HepG2 (cell line): ENCODE results near the gene TMEM50B.

Experiments
- TCF7L2 ChIP-seq: IDR thresholded peaks from 2 replicates; pipeline ENCODE4 v1.6.1; 2011; ENCODE audit warnings: mild to moderate bottlenecking, low read depth, low read length, moderate library complexity
- TF ChIP-seq, protein P1 (sequence below): sonication (generic); formaldehyde crosslinking; IDR thresholded peaks from 2 replicates; pipeline ENCODE4 v1.4.0; 2020; ENCODE audit warnings: mild to moderate bottlenecking, missing genetic modification reagents
- TF ChIP-seq, protein P2 (sequence below): sonication (generic); formaldehyde crosslinking; IDR thresholded peaks from 2 replicates; pipeline ENCODE4 v1.5.0; 2020; ENCODE audit warnings: mild to moderate bottlenecking, missing genetic modification reagents, moderate library complexity
- TF ChIP-seq, protein P3 (sequence below): IDR thresholded peaks from 2 replicates; pipeline ENCODE4 v1.6.1; 2016

DNA sequence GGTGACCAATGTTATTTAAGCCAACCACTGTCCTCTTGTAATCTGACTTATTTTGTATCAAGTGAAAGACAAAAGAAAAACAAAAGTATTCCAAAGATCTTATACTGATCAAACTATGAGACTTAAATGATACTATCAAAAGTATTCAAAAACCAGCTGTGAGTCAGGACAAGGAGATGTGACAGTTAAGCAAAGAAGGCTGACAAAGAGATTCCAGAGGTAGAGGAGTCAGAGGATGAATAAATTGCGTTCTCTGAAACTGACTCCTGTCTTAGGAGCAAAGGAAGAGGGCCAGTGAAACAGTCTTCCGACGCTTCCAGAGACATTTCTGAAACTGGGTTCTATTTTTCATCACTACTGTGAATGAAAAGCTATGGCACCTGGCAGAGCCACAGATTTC lies 20.9 kb downstream of the TMEM50B start:
- TF ChIP-seq, protein P1, sequence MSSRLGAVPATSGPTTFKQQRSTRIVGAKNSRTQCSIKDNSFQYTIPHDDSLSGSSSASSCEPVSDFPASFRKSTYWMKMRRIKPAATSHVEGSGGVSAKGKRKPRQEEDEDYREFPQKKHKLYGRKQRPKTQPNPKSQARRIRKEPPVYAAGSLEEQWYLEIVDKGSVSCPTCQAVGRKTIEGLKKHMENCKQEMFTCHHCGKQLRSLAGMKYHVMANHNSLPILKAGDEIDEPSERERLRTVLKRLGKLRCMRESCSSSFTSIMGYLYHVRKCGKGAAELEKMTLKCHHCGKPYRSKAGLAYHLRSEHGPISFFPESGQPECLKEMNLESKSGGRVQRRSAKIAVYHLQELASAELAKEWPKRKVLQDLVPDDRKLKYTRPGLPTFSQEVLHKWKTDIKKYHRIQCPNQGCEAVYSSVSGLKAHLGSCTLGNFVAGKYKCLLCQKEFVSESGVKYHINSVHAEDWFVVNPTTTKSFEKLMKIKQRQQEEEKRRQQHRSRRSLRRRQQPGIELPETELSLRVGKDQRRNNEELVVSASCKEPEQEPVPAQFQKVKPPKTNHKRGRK (CRISPR knock-in tag), result no peak
- no peak for TF ChIP-seq TCF7L2
- TF ChIP-seq, protein P2, sequence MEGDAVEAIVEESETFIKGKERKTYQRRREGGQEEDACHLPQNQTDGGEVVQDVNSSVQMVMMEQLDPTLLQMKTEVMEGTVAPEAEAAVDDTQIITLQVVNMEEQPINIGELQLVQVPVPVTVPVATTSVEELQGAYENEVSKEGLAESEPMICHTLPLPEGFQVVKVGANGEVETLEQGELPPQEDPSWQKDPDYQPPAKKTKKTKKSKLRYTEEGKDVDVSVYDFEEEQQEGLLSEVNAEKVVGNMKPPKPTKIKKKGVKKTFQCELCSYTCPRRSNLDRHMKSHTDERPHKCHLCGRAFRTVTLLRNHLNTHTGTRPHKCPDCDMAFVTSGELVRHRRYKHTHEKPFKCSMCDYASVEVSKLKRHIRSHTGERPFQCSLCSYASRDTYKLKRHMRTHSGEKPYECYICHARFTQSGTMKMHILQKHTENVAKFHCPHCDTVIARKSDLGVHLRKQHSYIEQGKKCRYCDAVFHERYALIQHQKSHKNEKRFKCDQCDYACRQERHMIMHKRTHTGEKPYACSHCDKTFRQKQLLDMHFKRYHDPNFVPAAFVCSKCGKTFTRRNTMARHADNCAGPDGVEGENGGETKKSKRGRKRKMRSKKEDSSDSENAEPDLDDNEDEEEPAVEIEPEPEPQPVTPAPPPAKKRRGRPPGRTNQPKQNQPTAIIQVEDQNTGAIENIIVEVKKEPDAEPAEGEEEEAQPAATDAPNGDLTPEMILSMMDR, result no peak
- TF ChIP-seq, protein P3, sequence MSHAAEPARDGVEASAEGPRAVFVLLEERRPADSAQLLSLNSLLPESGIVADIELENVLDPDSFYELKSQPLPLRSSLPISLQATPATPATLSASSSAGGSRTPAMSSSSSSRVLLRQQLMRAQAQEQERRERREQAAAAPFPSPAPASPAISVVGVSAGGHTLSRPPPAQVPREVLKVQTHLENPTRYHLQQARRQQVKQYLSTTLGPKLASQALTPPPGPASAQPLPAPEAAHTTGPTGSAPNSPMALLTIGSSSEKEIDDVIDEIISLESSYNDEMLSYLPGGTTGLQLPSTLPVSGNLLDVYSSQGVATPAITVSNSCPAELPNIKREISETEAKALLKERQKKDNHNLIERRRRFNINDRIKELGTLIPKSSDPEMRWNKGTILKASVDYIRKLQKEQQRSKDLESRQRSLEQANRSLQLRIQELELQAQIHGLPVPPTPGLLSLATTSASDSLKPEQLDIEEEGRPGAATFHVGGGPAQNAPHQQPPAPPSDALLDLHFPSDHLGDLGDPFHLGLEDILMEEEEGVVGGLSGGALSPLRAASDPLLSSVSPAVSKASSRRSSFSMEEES, result no peak
